ENCODE results near the gene KANK3.

DNA sequence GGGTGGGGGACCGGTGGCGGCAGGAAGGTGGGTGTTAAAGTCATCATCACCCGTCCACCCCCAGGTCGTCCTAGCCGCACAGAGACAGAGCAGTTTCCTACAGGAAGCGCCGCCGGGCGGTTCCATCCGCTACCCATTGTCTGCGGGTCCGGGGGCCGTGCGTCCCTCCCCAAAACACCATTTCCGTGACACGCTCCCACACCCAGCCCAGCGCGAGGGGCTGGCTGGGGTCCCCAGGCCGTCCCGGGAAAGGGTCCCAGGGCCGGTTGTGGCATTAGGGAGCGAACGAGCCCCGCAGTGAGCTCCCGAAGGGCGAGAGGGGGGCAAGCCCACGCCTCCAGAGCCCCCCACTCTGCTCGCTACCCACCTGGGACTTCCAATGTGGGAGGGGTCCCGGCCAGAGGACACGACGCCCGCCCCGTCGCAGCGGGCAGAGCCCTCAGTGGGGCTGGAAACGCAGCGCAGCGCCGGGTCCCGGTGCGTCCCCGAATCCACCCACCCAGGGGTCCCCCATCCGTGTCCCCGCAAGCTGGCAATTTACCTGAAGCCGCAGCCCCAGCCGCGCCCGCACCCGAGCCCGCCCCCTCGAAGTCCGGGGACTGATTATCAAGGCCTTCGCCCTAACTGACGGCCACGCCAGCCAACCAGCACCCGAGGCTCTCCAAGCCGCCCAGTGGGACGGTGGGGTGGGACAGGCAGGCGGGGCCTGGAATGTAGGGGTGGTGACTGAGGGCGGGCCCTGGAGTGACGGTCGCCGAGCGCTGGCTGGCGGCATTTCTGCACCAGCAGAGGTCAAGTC is at the start of gene KANK3:
- TF ChIP-seq, protein P1, sequence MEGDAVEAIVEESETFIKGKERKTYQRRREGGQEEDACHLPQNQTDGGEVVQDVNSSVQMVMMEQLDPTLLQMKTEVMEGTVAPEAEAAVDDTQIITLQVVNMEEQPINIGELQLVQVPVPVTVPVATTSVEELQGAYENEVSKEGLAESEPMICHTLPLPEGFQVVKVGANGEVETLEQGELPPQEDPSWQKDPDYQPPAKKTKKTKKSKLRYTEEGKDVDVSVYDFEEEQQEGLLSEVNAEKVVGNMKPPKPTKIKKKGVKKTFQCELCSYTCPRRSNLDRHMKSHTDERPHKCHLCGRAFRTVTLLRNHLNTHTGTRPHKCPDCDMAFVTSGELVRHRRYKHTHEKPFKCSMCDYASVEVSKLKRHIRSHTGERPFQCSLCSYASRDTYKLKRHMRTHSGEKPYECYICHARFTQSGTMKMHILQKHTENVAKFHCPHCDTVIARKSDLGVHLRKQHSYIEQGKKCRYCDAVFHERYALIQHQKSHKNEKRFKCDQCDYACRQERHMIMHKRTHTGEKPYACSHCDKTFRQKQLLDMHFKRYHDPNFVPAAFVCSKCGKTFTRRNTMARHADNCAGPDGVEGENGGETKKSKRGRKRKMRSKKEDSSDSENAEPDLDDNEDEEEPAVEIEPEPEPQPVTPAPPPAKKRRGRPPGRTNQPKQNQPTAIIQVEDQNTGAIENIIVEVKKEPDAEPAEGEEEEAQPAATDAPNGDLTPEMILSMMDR (IDR thresholded peaks at IDR 0.05): no peak
- TF ChIP-seq POLR2A (IDR thresholded peaks at IDR 0.05): no peak
